K562 (cell line): ENCODE measurements around the gene IGF2BP1. TPM values are rescaled to one million over a fixed set of nuclear protein-coding genes. Genes with fewer than 3 reads are reported as not detected.

Experiments
- BRF1 ChIP-seq: IDR thresholded peaks from 3 replicates; pipeline ENCODE4 v1.6.1; 2011; ENCODE audit warnings: borderline replicate concordance, mild to moderate bottlenecking; ENCODE audit not compliant: insufficient read length; ENCODE audit errors: extremely low read depth
- CEBPB ChIP-seq: fragments of 450-650 bp; IDR thresholded peaks from 2 replicates; pipeline ENCODE4 v1.6.1; 2016; ENCODE audit warnings: missing genetic modification characterization, missing compliant biosample characterization
- HIVEP1 ChIP-seq: fragments of 250-450 bp; sonication (Bioruptor Pico); IDR thresholded peaks from 2 replicates; pipeline ENCODE4 v1.4.0; 2020; ENCODE audit warnings: mild to moderate bottlenecking
- ID3 ChIP-seq, 2 experiments: fragments of 250-450 bp in 1 of 2; fragments of 450-650 bp in 1 of 2; sonication (Bioruptor Pico) in 1 of 2; IDR thresholded peaks; 2 replicates each; pipeline versions ENCODE4 v1.6.1 to v1.8.0; 2016 to 2021; ENCODE audit warnings: mild to moderate bottlenecking in 2 of 2, moderate library complexity in 2 of 2, missing compliant biosample characterization in 1 of 2, missing genetic modification characterization in 1 of 2
- ILF3 ChIP-seq: fragments of 450-650 bp; IDR thresholded peaks from 2 replicates; pipeline ENCODE4 v1.6.1; 2018; ENCODE audit warnings: antibody characterized with exemption, mild to moderate bottlenecking, moderate library complexity, borderline replicate concordance
- MED1 ChIP-seq: sonication (generic); formaldehyde crosslinking; IDR thresholded peaks from 2 replicates; pipeline ENCODE4 v1.8.1; 2023; ENCODE audit warnings: missing genetic modification reagents, borderline replicate concordance
- MTF1 ChIP-seq: fragments of 250-450 bp; sonication (Bioruptor Pico); IDR thresholded peaks from 2 replicates; pipeline ENCODE4 v1.9.0; 2021; ENCODE audit warnings: moderate library complexity, mild to moderate bottlenecking, inconsistent platforms, borderline replicate concordance
- MYNN ChIP-seq, 2 experiments: sonication (generic); formaldehyde crosslinking in 1 of 2; IDR thresholded peaks; 2 replicates each; pipeline versions ENCODE4 v1.5.0 to v1.6.1; 2016 to 2020; ENCODE audit warnings: antibody characterized with exemption in 1 of 2, missing genetic modification reagents in 1 of 2
- NFRKB ChIP-seq: fragments of 450-650 bp; IDR thresholded peaks from 2 replicates; pipeline ENCODE4 v1.6.1; 2016; ENCODE audit warnings: low read depth
- NONO ChIP-seq, 2 experiments: fragments of 200-400 bp in 1 of 2; fragments of 450-650 bp in 1 of 2; formaldehyde crosslinking in 1 of 2; IDR thresholded peaks; 2 replicates each; pipeline ENCODE4 v1.6.1; 2017; ENCODE audit warnings: low read depth in 2 of 2, mild to moderate bottlenecking in 2 of 2, moderate library complexity in 2 of 2, low read length in 1 of 2
- POLR3G ChIP-seq: IDR thresholded peaks from 2 replicates; pipeline ENCODE4 v1.6.1; 2011; ENCODE audit not compliant: insufficient read length, insufficient replicate concordance; ENCODE audit errors: extremely low read depth
- RBFOX2 ChIP-seq: fragments of 200-400 bp; formaldehyde crosslinking; IDR thresholded peaks from 2 replicates; pipeline ENCODE4 v1.6.1; 2017; ENCODE audit warnings: low read depth, mild to moderate bottlenecking, low read length, moderate library complexity
- RFX1 ChIP-seq: fragments of 450-650 bp; IDR thresholded peaks from 2 replicates; pipeline ENCODE4 v1.6.1; 2016; ENCODE audit warnings: mild to moderate bottlenecking, moderate library complexity
- SMAD2 ChIP-seq: fragments of 150-350 bp; IDR thresholded peaks from 2 replicates; pipeline ENCODE4 v1.6.1; 2014; ENCODE audit warnings: low read depth, mild to moderate bottlenecking, low read length
- SPI1 ChIP-seq: IDR thresholded peaks from 2 replicates; pipeline ENCODE4 v1.6.1; 2011; ENCODE audit warnings: low read depth, low read length, control low read depth, borderline replicate concordance
- SUPT5H ChIP-seq: fragments of 450-650 bp; IDR thresholded peaks from 2 replicates; pipeline ENCODE4 v1.6.1; 2016
- TEAD4 ChIP-seq, 2 experiments: sonication (generic) in 1 of 2; formaldehyde crosslinking in 1 of 2; IDR thresholded peaks; 2 replicates each; pipeline versions ENCODE4 v1.6.1 to v1.8.0; 2012 to 2022; ENCODE audit warnings: borderline replicate concordance in 1 of 2, inconsistent platforms in 1 of 2, low read length in 1 of 2, mild to moderate bottlenecking in 1 of 2, missing genetic modification reagents in 1 of 2
- THRB ChIP-seq: fragments of 450-650 bp; formaldehyde crosslinking; conservative IDR thresholded peaks from 2 replicates; pipeline ENCODE4 v1.4.0; 2022; ENCODE audit warnings: mild to moderate bottlenecking, missing genetic modification characterization
- TRIM28 ChIP-seq: fragments of 450-650 bp; IDR thresholded peaks from 2 replicates; pipeline ENCODE4 v1.6.1; 2017
- ZMIZ1 ChIP-seq, 2 experiments: fragments of 150-350 bp in 1 of 2; IDR thresholded peaks; 2 replicates each; pipeline ENCODE4 v1.6.1; 2012 to 2016; ENCODE audit warnings: low read depth in 2 of 2, low read length in 2 of 2, mild to moderate bottlenecking in 1 of 2, moderate library complexity in 1 of 2
- ZNF174 ChIP-seq: fragments of 250-450 bp; sonication (Bioruptor Pico); IDR thresholded peaks from 2 replicates; pipeline ENCODE4 v1.4.0; 2020; ENCODE audit warnings: mild to moderate bottlenecking
- polyA plus RNA-seq, 8 experiments: library from polyadenylated mRNA; depleted of rRNA in 4 of 8; stranded (reverse) in 5 of 8; unstranded in 3 of 8; fragments of >200 nt; fragmentation: Nextera tagmentation in 2 of 8; fragmentation: Illumina TruSeq in 1 of 8; extraction: Ambion mirVana in 2 of 8; extraction: Trizol in 1 of 8; gene quantifications; 2 replicates each; pipeline versions ENCODE4 v1.2.1 to v1.2.3, GENCODE V29; 2011 to 2014; ENCODE audit warnings: inconsistent platforms in 1 of 8, missing spikeins in 1 of 8
- total RNA-seq, 7 experiments: library from RNA; depleted of rRNA in 6 of 7; stranded (reverse); fragments of >200 nt in 6 of 7; fragmentation: Illumina TruSeq in 2 of 7; extraction: Trizol in 2 of 7; gene quantifications; 2 replicates each; pipeline versions ENCODE4 v1.2.1 to v1.2.3, GENCODE V29; 2011 to 2021; ENCODE audit warnings: low replicate concordance in 1 of 7
- TF ChIP-seq, protein P1 (sequence below): sonication (generic); formaldehyde crosslinking; IDR thresholded peaks from 2 replicates; pipeline ENCODE4 v1.8.0; 2023; ENCODE audit warnings: mild to moderate bottlenecking, missing genetic modification reagents

Gene IGF2BP1
- total and polyA plus RNA-seq, 9 of the 15 experiments (the other 6 are each of a cell fraction or from before 2014, with no cell fraction given): 13.0 to 318 (median 53.6) TPM

- no peak for TF ChIP-seq HIVEP1 (CRISPR knock-in tag)
- no peak for TF ChIP-seq BRF1
- no peak for TF ChIP-seq TEAD4 (IDR thresholded peaks at IDR 0.05; ENCODE audit: low read length)
- no peak for TF ChIP-seq TEAD4 (CRISPR knock-in tag; IDR thresholded peaks at IDR 0.05; ENCODE audit: borderline replicate concordance)
- peak; percentile 19; the same call in 1 of the 2 replicates for TF ChIP-seq SPI1
- no peak for TF ChIP-seq MTF1 (CRISPR knock-in tag)
- TF ChIP-seq SMAD2: no peak
- peak; percentile 92 for TF ChIP-seq NFRKB
- TF ChIP-seq, protein P1, sequence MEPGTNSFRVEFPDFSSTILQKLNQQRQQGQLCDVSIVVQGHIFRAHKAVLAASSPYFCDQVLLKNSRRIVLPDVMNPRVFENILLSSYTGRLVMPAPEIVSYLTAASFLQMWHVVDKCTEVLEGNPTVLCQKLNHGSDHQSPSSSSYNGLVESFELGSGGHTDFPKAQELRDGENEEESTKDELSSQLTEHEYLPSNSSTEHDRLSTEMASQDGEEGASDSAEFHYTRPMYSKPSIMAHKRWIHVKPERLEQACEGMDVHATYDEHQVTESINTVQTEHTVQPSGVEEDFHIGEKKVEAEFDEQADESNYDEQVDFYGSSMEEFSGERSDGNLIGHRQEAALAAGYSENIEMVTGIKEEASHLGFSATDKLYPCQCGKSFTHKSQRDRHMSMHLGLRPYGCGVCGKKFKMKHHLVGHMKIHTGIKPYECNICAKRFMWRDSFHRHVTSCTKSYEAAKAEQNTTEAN: no peak
- no peak for TF ChIP-seq NONO (IDR thresholded peaks at IDR 0.05; ENCODE audit: low read depth in 2 of 2, low read length in 1 of 2)
- no peak for TF ChIP-seq MYNN (IDR thresholded peaks at IDR 0.05)
- TF ChIP-seq MYNN (CRISPR knock-in tag; IDR thresholded peaks at IDR 0.05): no peak
- 0 out of 2 replicates have a peak, but pooled peaks have one; percentile 43 for TF ChIP-seq THRB (CRISPR knock-in tag)
- TF ChIP-seq CEBPB (tag): no peak
- peak; percentile 47; the same call in 1 of the 2 replicates for TF ChIP-seq SUPT5H
- TF ChIP-seq POLR3G: no peak
- TF ChIP-seq ID3 (CRISPR knock-in tag; IDR thresholded peaks at IDR 0.05): no peak
- TF ChIP-seq ID3 (tag; IDR thresholded peaks at IDR 0.05): no peak
- TF ChIP-seq MED1: no peak
- no peak for TF ChIP-seq ZMIZ1 (IDR thresholded peaks at IDR 0.05; ENCODE audit: low read depth in 2 of 2, low read length in 2 of 2)
- TF ChIP-seq TRIM28: no peak
- TF ChIP-seq RBFOX2: no peak
- no peak for TF ChIP-seq RFX1
- TF ChIP-seq ILF3: no peak
- TF ChIP-seq ZNF174: no peak
These were observed 6.3 kb upstream of the IGF2BP1 start (continued) for GRCh38 chr17:48990882-48991357.
